Measurements from ENCODE around the gene MYO5A. TPM values are rescaled to one million over a fixed set of nuclear protein-coding genes. Genes with fewer than 3 reads are reported as not detected.
"Not testable (repeated sequence)": the region's sequence is repeated elsewhere in the genome, so short reads cannot be mapped to it uniquely, and the experiment has no call there.

Gene MYO5A
- total RNA-seq, 1 donor from 2014 or later: 40.4 TPM

GRCh38 chr15:52540374-52541012 lies 11.8 kb upstream of the MYO5A start:
- no peak for DNase-seq (ENCODE audit: low spot score)

GRCh38 chr15:52537459-52537858 lies 8.8 kb upstream of the MYO5A start:
- DNase-seq (ENCODE audit: low spot score): no peak

DNA sequence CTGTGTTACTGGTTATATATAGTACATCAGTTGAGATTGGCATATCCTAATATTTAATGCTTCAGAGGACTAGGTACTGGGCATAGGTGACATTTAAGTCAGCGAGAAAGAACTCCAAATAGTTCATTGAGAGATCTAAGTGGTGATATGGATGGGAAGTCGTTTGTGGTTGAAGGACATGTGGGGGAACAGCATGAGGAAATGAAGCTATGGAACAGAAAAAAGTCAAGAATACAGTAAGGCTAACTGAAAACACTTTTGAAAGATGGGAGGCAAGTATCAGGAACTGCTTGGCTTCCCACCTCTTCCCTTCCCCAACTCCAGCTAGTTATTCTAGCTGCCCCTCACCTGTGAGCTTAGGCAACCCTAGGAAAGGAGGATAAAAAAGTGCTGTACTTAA lies 3.7 kb upstream of the MYO5A start:
- DNase-seq (ENCODE audit: low spot score): no peak

DNA sequence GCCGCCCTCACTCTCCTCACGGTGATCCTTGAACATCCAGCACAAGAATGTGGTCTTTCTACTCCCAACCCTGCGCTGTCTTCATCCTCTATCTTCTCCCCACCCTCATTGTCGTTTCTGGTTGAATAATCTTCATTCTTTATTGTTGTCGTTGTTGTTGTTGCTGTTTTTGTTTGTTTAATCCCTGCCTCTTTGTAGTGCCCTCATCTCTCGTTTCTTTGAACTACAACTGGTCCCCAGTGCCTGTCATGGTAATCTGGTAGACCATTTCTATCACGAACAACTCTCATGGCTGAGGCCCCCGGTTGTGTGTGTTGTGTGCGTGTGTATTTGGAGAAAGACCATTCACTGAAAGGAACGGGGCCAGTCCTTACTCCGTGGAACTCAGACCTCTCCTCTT lies 1.3 kb upstream of the MYO5A start:
- DNase-seq (ENCODE audit: low spot score): no peak

DNA sequence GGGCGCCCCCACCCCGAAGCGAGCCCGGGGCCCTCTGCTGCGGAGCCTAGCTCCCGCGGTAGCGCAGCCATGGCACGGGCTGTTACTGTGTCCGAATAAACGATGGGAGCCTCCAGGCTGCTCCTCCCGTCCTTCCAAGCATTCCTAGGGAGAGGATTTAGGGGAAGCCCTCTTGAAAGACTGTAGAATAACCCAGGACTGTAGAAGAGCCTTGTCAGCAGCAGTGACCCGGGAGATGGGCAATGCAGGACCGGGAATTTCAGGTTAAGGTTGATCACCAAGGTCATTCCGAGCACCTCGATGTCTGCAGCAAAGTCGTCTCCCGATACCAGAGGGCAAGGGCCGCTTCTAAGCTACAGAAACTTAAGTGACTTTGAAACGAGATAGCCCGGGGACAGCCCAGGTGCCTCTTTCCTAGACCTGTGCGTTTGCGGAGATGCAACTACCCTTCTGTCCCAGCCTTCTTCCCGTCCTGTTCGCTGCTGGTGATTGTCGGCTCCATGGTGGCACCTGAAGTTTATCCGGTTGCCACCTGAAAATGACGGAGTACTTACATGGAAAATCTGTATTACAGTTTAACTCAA lies 753 bp upstream of the MYO5A start:
- no peak for DNase-seq (ENCODE audit: low spot score)

GRCh38 chr15:52527911-52528563 lies 643 bp downstream of the MYO5A start:
- DNase-seq (ENCODE audit: low spot score): peak; percentile 20

GRCh38 chr15:52527196-52527910 lies 1.3 kb downstream of the MYO5A start:
- no peak for DNase-seq (ENCODE audit: low spot score)

GRCh38 chr15:52524223-52525136 lies 4.2 kb downstream of the MYO5A start:
- no peak for DNase-seq (ENCODE audit: low spot score)

DNA sequence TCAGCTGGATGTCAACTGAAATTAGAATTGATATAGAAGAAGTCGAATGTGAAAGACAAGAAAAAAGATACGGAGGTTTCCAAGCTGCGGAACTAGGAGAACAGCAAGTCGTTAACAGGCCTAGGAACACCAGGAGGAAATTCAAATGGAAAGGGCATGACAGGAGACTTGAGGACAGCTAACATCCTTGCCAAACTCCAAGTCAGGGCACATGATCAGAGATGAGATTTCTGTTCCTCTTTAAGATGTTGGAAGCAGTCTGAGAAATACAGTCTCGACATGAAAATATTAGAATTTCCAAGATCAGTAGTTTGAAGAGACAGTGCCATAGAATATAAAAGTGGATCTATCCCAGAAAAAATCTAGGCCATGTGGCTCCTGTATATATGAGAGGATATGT lies 5.0 kb downstream of the MYO5A start:
- DNase-seq (ENCODE audit: low spot score): no peak

DNA sequence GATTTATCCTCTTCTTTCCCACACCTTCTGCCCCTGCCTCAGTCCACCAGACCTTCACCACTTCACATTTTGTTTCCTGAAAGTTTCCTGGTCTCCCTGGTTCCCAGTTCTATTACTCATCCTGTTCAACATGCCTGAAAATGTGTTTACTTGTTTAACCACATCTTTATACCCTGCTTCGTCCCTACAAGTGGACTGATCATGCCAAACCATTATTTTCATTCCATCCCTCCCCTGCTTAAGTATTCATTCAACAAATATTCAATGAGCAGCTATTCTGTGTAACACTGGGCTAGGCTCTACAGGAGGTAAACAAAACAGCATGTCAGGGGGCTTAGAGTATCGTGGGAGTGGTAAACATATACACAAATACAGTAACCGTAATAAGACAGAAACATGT lies 5.5 kb downstream of the MYO5A start:
- no peak for DNase-seq (ENCODE audit: low spot score)

DNA sequence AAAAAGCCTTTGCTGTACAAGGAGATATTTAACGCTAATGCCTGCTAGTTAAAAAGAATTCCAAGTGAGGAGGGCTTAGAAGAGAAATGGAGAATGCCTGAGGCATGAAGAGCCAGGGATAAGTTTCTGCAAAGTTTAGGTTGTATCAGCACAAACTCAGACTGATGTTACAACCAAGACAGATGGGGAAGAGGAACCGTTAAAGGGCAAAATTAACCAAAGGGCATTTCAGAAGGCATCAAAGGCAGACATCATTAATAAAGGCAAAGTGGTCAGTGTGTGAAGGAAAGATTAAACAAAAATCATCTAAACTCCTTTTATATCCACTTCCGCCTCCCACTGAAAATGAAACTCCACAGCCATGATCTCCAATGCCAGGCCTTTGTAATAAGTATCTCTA lies 7.0 kb downstream of the MYO5A start:
- no peak for DNase-seq (ENCODE audit: low spot score)

DNA sequence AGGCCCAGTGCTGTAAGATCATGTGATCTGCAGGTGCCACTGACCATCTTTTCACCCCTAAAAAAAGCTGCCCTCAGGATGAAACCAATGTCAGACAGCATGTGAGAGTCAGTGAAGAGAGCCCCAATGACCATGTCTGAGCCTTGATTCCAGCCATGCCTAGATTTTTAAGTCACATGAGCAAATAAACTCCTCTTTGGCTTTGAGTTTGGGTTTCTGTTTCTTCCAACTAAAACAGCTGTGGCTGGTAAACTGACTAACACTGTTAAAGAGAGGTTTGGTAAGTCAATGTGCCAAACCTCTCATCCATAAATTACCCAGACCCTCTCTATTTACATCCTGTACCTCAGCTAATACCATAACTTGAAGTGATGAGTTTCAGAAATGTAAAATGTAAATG lies 8.3 kb downstream of the MYO5A start:
- DNase-seq (ENCODE audit: low spot score): no peak

- peak; percentile 10 for DNase-seq (ENCODE audit: low spot score)
Measured at GRCh38 chr15:52518487-52519371, 10.0 kb downstream of the MYO5A start.

GRCh38 chr15:52517014-52517413 lies 11.7 kb downstream of the MYO5A start:
- no peak for DNase-seq (ENCODE audit: low spot score)

DNA sequence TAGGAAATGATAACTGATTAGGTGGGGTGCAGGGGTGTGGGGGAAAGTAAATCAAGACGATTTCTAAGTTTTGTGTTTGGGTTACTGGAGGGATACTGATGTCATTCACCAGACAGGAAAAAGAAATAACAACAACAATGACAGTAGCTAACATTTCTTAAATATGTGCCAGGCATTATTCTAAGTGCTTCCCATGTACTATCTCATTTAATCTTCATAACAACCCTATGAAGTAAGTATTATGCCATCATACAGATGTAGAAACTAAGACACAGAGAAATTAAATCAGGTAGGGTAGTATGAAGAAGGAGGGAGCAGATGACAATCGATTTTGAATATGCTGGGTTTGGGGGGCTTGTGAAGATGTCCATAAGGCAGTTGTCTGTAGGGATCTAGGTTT lies 13.3 kb downstream of the MYO5A start:
- DNase-seq (ENCODE audit: low spot score): no peak

DNA sequence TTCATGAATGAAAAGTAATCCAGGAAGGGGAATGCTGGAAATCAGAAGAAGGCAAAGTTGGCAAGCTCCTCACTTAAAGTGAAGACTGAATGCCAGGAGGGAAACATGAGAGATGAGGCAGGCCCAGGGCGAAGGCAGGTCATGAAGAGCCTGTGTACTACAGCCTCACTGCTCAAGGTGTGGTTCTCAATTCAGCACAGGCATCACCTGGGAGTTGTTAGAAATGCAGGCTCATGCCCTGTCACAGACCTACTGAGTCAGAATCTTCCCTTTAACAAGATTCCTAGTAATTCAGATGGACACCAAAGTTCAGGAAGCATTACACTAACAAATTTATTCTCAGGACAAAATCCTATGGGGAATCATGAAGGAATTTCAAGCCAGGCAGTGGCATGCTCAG lies 14.2 kb downstream of the MYO5A start:
- no peak for DNase-seq (ENCODE audit: low spot score)

GRCh38 chr15:52512869-52513268 lies 15.8 kb downstream of the MYO5A start:
- not testable (repeated sequence) for DNase-seq (ENCODE audit: low spot score)

- DNase-seq (ENCODE audit: low spot score): no peak
Measured at GRCh38 chr15:52511084-52511483, 17.6 kb downstream of the MYO5A start.

GRCh38 chr15:52509500-52510245 lies 19.0 kb downstream of the MYO5A start:
- no peak for DNase-seq (ENCODE audit: low spot score)

DNA sequence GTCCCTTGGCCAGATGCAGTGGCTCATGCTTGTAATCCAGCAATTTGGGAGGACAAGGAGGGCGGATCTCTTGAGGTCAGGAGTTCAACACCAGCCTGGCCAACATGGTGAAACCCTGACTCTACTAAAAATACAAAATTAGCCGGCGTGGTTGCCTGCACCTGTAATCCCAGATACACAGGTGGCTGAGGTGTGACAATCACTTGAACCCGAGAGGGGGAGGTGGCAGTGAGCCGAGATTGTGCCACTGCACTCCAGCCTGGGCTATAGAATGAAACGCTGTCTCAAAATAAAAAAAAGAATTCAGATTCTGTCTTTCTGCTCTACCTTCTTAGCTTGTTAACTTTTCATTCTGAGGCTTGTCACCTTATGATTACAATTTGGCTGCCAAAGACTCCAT lies 22.1 kb downstream of the MYO5A start:
- DNase-seq (ENCODE audit: low spot score): no peak

All from umbilical cord (tissue), 2 donors.